RCC 7860 (cell line): ENCODE results near the gene AGAP5.
"Not testable (repeated sequence)": the region's sequence is repeated elsewhere in the genome, so short reads cannot be mapped to it uniquely, and the experiment has no call there.

Experiments
- DNase-seq: peaks from one replicate; pipeline ENCODE4 v3.0.0-alpha.2; 2015; ENCODE audit warnings: low spot score
- FAIRE-seq: peaks from 2 replicates; lab custom pipeline; 2012; peaks lifted over from hg19 to GRCh38; lab: Jason Lieb, UNC

AGAP5 gene

GRCh38 chr10:73697675-73698159 is at the start of gene AGAP5:
TSS of gene AGAP5 (minus strand) at chr10:73698109. CDS start at chr10:73697755, 354 bp downstream.
- not testable (repeated sequence) for FAIRE-seq, DNase-seq

DNA sequence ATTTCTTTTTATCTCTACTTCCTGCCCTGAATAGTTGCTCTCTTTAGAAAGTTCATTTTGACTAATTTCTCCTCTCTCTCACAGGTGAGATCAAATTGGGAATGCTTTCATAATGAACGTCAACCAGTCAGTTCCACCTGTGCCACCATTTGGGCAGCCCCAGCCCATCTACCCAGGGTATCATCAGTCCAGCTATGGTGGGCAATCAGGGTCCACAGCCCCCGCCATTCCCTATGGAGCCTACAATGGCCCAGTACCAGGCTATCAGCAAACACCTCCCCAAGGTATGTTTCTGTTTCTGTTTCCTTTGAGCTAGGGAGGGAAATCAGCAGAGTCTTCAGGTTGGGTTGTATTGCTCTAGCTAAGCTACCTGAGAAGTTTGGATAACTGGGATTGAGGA is 48.8 kb upstream of the AGAP5 start:
- no peak for FAIRE-seq
- no peak for DNase-seq

DNA sequence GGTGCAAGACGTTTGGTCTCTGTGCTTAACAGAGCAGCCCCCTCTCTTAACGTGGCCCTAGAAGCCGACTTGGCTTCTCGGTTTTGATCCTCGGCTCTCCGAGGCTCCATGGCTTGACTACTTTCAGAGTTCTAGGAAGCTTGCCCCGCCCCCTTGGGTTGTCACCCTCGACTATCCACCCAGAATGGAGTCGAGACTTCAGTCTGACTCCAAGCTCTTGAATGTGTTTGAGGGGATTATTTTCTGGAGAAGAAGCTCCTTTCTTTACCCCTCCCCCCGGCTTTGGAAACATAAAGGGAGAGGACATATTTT is 46.7 kb upstream of the AGAP5 start:
- DNase-seq (peak; percentile 20), FAIRE-seq (no peak)

- DNase-seq = peak; percentile 90
- FAIRE-seq = peak; percentile 73
Observed at GRCh38 chr10:73743905-73744663, 46.2 kb upstream of the AGAP5 start, which contains the start of gene SEC24C. TSS of gene SEC24C (plus strand) at chr10:73744372. CDS start at chr10:73746833, 2,461 bp downstream.

GRCh38 chr10:73743327-73743904 is 45.5 kb upstream of the AGAP5 start:
- DNase-seq = no peak
- no peak for FAIRE-seq

DNA sequence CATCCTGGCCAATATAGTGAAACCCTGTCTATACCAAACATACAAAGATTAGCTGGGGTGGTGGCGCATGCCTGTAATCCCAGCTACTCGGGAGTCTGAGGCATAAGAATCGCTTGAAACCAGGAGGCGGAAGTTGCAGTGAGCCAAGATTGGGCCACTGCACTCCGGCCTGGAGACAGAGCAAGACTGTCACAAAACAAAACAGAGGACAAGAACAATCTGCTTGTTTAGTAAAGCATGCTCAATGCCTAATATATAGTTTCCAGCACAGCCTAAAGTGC is 44.5 kb upstream of the AGAP5 start:
- DNase-seq (no peak), FAIRE-seq (no peak)

- FAIRE-seq, DNase-seq: not testable (repeated sequence)
Observed at GRCh38 chr10:73740501-73741254, 42.8 kb upstream of the AGAP5 start.

- DNase-seq (no peak), FAIRE-seq (no peak)
Observed at GRCh38 chr10:73734796-73735305, 36.9 kb upstream of the AGAP5 start.

GRCh38 chr10:73734028-73734720 is 36.3 kb upstream of the AGAP5 start:
- FAIRE-seq (no peak), DNase-seq (no peak)

DNA sequence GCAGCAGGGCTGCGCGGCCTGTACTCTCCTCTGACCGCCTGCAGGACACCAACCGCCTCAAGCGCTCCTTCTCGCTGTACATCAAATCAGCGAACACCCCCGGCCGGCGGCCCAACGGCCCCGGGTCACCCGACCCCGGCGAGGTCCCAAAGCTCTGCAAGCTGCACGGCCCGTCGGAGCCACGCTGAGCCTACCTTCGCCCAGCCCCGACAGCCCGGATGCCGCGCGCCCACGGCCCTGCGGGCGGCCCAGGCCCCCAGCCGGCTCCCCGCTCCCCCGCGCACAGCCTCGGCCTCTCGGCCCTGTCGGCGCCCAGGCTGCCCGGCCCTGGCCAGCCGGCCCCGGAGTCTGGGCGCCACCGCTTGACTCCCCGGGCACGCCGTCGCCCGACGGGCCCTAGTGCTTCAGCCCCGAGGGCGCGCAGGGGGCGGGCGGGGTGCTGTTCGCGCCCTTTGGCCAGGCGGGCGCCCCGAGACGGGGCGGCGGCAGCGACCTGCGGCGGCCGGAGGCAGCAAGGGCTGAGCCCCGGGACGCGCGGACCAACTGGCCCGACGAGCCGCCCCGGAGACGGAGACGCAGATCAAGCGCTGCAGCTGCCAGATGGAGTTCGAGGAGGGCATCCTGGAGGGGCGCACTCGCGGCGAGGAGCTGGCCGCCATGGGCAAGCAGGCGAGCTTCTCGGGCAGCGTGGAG is 35.2 kb upstream of the AGAP5 start:
- DNase-seq (no peak), FAIRE-seq (no peak)

- FAIRE-seq = no peak
- no peak for DNase-seq
Observed at GRCh38 chr10:73732426-73732825, 34.5 kb upstream of the AGAP5 start.

DNA sequence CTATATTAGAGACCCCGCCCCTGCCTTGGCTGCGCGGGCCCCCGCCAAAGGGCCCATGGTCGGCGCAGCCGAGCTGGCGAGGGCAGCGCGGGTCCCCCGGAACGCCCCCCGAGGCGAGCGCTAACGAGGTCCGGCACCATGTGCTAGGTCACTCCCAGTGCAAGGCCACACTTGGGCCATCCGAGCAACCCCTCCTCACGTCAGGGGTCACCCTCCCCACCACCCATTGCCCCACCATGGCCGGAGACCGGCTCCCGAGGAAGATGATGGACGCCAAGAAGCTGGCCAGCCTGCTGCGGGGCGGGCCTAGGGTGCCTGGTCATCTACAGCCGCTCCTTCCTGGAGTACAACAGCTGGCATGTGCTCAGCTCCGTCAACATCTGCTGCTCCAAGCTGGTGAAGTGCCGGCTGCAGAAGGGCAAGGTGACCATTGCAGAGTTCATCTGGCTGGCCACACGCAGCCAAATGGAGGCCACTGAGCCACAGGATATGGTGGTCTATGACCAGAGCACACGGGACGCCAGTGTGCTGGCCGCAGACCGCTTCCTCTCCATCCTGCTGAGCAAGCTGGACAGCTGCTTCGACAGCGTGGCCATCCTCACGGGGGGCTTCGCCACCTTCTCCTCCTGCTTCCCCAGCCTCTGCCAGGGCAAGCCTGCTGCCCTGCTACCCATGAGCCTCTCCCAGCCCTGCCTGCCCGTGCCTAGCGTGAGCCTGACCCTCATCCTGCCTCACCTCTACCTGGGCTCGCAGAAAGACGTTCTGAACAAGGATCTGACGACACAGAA is 33.9 kb upstream of the AGAP5 start:
- DNase-seq = no peak
- no peak for FAIRE-seq

DNA sequence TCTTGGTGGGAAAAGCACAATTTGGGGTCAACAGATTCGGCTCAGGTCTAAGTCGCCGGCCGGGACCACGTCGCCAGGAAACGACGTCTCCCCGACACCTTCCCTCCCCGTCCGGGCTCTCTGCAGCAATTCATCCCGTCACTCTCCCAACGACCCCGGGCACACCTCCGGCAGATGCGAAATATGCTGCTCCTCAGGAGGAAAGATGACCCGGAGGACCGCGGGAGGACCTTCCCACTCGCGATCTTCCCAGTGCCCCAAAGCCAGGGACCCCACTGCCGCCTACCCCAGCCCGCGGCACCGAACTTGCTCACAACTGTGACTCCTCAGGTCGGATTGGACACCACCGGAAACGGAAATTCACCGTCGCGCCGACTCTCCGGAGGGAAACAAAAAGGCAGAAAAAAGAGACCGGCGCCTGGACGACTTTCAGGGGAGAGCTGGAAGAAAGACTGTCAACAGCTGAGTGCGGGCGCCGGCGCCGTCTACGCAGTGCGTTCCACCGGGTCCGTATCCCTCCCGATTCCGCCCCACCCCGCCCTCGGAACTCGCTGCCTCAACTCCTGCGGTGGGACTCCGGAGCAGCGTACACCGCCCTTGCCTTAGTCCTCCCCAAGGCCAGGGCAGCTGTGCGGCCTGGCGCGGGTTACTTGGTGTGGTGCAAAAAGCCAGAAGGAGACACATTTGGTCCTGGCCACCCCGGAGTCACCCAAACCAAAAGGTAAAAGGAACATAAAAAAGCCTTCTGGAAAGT is 32.4 kb upstream of the AGAP5 start:
- FAIRE-seq = no peak
- peak; percentile 76 for DNase-seq

DNA sequence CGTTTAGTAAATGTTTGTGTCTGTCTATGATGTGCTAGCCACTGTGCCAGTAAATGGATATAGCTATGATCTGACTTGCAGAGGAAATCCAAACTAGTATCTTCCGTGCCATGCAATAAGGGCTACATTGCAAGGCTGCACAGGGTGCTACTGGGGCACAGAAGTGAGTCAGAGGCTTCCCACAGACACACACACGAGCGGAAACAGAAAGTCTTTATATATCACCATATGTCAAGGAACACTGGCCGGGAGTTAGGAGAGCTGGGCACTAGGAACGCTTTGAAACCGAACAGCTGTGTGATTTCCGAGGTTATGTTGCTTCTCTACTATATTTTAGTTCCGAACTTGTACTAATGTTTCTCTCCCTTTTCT is 31.9 kb upstream of the AGAP5 start:
- peak; percentile 48 for FAIRE-seq
- peak; percentile 38 for DNase-seq

- FAIRE-seq (no peak), DNase-seq (no peak)
Observed at GRCh38 chr10:73723516-73723915, 25.6 kb upstream of the AGAP5 start.

- not testable (repeated sequence) for DNase-seq, FAIRE-seq
Observed at GRCh38 chr10:73720561-73720960, 22.7 kb upstream of the AGAP5 start.

GRCh38 chr10:73717556-73717955 is 19.6 kb upstream of the AGAP5 start:
- DNase-seq (no peak), FAIRE-seq (no peak)

GRCh38 chr10:73716251-73716650 is 18.3 kb upstream of the AGAP5 start:
- DNase-seq = no peak
- FAIRE-seq = no peak
